ENCODE data around the gene NPAS3.

The NPAS3 gene

DNA sequence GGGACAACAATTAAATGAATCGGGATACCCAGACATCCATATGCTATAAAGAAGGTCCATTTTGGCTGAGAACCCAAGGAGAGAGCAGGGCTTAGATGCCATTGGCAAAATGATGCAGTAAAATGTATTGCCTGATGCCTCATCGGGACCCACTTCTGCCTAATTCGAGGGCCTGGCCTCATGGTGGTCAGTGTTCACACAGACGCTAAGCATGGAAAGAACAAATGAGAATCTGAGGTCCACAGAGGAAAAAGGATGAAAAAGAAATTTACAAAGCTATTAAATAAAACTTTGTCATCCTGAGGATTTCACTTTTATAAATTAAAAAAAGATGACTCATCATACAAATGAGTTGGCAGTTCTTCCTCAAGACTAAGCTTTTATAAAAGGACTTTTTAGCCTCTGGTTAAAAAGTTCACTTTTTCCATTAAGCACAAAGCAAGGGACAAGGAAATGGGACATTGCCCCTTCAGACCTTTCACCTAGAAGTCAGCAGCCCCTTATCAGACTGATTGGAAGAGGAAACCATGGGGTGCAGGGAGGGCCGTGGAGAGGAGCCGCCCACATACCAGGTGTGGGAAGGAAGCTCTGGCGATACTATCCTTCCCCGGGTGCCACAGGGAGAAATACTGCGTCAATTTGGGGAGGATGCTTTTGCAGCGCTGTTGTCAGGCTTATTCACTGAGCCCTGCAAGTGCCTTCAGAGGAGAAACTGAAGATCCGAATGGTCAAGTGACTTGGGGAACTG lies 836.2 kb downstream of the NPAS3 start:
- DNase-seq: no peak

DNA sequence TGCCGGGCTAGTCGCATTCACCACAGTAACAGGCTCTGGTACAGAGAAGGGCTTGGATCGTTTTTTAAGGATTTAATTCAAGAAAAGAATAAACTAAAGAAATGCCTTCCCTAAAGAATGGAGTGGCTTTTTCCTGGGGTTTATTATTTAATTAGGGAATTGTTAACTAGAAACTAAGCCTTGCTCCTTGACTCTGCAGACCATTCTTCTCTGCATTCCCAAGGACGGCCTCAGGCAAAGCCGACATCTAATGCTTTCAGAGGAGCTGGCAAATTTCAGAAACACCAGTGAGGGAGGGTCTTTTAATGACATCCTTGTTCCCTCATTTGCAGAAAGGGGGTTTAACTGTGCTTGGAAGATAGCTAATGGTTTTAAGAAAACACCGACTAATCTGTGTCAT lies 838.2 kb downstream of the NPAS3 start:
- DNase-seq: no peak

DNA sequence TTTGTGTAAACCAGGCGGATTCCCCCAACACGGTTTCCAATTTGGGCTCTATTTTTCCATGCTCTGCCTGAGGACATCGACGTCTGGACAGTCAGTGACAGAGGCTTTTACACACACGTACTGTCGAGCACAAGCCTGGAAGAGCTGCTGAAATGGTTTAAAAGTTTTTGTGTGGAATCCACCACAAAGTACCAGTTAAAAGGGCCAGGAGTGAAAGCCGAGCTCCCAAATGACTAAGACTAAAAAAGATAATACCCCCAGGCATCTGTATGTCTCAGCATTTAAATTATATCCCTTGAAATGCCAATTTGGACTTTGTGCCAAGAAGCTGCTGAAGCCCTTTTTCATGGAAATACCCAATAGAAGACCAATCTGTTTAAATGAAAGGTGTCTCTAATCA lies 839.0 kb downstream of the NPAS3 start:
- DNase-seq: no peak

DNA sequence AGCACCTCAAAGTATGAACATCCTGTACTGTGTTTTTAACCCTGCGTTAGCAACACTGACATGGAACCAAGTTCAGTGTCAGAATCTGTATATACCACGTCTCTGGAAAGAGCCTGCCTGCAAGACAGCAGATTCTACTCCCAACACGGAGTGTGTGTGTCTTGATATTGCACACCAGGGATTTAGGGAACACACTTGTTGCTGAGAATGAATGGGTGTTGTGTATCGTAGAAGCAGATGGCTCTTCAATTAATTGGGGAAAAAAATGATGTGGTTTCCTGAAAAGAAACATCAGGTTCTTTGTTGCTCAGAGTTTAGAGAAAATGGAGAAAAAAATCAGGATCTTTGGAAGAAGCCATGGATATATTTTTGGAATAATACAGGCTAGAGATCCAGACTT lies 841.4 kb downstream of the NPAS3 start:
- no peak for DNase-seq

DNA sequence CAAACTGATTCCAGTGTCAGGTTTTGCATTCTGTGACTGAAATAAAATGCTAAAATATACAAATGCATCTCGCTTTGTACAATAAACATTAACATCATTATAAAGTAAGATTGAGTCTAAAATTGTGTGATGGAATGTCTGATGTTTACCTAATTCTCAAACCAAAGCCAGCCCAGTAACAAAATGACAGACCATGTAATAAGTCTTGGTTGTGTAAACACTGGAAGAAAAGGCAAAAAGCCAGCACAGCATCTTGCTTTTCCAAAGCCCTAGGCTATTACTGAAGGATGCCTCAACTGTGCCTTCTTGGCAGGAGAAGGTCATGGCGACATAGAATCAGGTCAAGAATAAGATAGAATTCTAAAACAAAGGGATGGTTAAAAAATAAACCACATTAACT lies 842.6 kb downstream of the NPAS3 start:
- no peak for DNase-seq

DNA sequence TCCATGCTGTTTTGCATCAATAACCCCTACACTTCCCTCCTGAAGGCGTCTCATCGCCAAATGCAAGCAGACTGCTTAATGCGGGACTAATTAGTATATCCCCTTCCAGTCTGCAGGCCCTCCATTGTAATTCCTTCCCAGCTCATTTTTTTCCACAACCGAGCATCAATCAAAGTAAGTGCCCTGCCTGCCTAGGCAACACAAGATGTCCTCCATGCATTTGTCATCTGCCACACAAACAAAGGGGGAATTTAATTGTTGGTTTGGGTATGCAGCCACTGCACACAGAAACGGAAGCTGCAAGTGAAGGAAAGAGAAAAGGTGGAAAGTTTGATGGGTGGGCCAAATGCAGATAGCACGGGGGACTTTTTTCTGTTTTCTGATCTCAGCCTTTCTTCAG lies 844.2 kb downstream of the NPAS3 start:
- DNase-seq: no peak

DNA sequence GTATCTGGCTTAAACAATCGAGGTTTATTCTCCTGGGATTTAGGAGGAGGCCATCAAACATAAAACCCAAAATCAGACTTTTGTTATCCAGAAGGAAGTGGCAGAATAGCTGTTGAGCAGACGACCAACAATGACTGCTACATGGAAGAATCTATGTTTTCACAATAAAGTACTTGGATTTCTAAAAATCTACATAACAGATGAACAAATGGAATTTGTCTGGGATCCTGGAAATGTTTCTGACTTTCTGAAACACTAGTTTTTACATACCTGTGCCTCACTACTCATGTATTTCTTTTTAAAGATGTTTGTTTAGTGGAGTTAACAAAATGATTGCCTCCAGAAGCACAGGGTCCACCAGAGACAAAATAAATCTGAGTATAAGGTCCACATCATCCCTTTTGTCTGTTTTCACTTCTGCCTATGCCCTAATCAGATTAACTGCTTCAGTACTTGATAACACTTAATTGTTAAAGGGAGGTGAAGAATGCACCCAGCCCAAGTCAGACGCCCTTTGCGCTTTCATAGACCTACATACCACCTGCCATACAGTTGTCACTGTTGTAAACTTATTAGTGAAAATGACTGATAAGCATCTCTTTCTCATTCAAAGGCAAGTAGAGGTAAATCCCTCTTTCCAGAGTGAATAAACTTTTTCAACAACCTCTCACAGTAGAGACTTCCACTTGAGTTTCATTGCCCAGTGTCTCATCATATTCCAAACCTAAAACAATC lies 847.6 kb downstream of the NPAS3 start:
- DNase-seq: no peak

DNA sequence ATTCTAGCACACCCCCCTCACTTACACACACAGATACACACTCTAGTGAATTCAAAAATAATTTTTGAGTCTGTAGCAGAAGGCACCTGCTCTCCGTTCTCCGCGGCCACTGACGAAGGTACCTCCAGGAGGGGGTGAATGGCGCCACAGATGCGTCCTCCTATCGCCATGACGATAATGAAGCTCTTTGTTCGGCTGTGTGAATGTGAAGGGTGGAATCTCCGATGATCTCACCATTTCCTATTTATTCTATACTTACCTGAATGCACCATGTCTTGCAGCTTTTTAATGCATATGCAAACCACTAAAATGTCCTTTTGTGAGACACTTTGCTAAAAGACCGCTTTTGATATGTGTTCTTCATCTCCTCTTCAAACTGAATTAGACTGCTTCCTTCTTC lies 849.5 kb downstream of the NPAS3 start:
- DNase-seq: no peak

DNA sequence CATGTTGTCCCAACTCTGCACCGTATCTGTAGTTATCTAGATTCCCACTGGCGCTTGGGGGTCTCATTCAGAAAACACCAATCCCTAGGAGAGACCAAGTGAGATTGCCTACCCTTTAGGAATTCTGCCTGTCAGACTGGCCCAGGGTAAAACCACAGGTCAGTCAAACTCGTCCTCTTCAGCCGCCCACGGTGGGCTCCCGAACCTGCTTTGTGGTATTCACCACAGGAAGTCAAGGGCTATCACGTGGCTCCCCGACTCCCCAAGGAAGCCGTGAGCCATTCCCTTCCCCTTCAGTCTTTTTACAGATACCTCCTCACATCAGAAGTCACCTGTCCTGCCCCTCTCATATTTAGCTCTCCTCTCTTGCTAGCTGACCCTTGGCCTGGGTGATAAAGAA lies 852.3 kb downstream of the NPAS3 start:
- no peak for DNase-seq

DNA sequence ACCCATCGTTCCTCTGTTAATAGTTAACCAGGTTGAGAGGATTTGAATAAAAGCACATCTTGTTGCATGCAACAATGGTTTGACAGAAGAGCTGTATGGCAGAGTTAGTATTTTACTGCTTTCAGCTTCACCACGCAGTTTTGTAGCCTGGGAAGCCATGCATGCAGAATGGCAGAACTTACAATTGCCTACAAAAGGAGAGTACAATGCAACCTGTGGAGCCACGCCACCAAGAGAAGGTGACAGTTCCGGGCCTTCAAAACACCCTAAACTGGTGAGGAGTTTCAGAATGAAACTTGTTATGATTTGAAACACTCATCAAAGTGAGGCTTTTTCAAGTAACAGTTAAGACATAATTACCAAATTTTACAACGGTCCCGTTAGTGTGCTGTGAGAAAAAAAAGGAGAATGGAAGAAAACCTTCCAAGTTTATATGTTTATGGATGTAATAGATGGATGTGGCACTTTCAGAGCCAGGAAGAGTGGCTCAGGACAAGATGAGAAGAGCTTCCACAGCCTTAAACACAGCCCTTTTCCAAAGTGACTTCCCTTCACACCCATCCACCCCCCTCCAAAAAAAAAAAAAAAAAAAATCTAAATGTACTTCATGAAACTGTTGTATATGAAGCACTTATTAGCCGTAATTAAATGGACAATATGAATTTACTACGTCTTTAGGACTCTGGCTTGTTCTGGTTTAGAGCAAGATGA lies 853.5 kb downstream of the NPAS3 start:
- no peak for DNase-seq

DNA sequence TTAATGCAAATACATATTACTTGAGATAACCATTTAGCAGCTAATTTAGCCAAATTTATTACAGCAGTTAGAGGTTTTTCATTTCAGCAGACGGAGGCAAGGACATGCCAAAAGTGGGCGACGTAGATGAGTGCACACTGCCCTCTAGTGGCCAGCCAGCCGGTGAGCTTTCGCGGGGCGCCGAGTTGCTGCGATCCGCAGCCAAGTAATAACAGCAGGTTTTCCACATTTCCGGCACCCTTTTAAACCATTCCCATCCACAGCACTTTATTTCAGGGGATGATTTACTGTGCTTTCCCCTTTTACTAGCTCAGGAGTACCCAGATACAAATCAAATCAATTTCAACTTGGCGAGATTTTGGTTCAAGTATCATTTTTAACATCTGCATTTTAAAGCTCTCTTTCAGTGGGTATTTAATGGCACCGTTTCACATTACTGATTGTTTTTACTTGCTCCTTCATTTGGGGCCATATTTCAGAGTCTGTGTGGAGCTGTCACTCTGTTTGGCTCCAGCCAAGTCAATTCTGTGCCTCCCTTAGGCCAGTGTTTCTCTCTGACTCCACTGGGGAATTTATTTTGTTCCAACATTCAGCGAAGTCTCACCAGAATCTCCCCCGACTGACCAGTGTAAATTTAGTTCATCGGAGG lies 854.2 kb downstream of the NPAS3 start:
- DNase-seq: peak; percentile 62 to 69

DNA sequence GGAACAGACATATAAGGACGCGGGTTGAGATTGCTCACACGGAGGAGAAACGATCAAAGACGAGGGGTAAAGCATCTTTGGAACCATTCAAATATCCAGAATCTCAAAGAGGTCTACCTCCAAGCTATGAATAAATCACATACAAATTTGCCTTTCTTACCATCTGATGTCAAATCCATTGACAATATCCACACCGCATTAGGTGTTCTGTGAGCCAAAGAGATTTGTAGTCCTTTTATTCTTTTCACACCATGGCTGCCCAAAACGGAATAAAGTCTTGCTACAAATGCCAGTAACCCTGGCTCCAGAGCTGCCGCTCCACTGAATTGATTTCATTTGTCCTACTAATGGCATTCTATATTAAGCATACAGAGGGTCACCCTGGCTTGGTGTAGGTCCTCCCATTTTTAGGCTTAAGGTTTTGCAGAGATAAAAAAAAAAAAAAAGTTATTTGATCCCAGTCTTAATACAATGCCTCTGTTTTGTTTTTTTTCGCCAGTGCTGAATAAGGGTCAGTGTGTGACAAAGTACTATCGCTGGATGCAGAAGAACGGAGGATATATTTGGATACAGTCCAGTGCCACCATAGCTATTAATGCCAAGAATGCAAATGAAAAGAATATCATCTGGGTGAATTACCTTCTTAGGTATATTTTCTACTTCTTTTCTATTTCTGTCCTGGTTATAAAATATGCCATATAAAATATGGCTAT lies 854.9 kb downstream of the NPAS3 start:
- DNase-seq: no peak

DNA sequence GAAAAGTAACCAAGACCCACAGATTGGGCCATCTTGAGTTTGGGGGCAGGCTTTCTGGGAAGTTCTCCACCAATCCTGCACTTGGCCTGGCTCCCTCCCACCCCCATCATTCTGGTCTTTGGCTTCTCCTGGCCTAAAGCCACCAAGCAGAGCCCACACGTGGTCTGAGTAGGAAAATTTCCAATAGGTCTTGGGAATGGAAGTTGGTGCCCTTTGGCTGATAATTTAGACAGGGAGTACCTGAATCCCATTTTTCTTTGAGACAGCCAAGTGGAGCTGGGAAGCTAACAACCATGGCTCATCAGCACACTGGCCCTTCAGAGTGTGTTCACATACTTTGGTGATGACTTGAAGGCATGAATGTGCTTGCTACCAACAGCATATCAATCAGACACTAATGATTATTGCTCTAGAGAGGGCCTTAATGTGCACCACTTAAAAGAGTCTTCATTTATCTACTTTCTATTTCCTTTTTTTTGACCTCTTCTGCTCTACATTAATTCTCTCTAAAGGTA lies 856.2 kb downstream of the NPAS3 start:
- no peak for DNase-seq

DNA sequence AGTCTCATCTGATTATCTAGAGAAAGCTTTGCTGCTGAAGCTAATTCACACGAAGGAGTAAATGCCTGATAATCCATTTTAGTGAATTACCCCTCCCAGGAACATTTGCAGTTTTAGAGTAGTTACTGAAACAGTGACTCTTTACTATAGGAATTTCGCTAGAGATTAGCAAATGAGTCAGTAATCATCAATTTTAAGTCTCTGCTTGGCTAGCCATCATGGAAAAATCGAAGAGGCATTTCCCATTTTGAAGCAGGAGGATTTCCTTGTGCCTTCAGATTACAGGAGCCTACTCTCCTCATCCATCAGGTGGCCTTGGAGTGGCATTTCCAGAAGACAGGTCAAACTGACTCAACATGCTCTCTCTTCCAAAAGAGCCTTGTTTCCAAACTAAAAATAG lies 857.7 kb downstream of the NPAS3 start:
- DNase-seq: no peak

DNA sequence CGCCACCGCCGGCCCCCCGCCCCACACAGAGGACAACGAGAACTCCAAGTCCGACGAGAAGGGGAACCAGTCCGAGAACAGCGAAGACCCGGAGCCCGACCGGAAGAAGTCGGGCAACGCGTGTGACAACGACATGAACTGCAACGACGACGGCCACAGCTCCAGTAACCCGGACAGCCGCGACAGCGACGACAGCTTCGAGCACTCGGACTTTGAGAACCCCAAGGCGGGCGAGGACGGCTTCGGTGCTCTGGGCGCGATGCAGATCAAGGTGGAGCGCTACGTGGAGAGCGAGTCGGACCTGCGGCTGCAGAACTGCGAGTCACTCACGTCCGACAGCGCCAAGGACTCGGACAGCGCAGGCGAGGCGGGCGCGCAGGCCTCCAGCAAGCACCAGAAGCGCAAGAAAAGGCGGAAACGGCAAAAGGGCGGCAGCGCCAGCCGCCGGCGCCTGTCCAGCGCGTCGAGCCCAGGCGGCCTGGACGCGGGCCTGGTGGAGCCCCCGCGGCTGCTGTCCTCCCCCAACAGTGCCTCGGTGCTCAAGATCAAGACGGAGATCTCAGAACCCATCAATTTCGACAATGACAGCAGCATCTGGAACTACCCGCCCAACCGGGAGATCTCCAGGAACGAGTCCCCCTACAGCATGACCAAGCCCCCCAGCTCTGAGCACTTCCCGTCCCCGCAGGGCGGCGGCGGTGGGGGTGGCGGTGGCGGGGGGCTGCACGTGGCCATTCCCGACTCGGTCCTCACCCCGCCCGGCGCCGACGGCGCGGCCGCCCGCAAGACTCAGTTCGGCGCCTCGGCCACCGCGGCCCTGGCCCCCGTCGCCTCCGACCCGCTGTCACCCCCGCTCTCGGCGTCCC lies 861.3 kb downstream of the NPAS3 start:
- DNase-seq: no peak

DNA sequence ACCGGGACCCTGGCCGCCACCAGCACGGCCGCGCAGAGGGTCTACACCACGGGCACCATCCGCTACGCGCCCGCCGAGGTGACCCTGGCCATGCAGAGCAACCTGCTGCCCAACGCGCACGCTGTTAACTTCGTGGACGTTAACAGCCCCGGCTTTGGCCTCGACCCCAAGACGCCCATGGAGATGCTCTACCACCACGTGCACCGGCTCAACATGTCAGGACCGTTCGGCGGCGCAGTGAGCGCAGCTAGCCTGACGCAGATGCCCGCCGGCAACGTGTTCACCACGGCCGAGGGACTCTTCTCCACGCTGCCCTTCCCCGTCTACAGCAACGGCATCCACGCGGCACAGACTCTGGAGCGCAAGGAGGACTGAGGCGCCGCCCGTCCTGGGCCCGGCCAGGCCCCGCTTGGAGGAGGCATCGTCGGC lies 862.1 kb downstream of the NPAS3 start:
- DNase-seq: no peak

DNA sequence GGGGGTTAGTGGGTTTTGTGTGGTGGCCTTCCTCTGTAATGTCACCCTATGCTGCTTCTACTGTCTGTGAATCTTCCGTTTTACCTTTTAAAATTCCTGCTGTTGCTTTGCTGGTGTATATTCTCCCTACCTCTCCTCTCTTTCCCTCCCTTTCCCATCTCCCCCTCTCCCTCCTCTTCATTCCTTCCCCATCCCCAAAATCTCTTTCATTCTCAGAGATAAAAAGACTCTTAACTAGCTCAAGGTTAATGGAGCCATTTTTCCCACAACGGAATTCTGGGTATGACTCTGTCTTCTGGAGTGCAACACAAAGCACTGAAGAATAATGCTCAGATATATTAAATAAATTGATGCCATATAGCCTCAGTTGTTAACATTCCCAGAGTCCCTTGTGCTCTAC lies 864.1 kb downstream of the NPAS3 start:
- DNase-seq: no peak

DNA sequence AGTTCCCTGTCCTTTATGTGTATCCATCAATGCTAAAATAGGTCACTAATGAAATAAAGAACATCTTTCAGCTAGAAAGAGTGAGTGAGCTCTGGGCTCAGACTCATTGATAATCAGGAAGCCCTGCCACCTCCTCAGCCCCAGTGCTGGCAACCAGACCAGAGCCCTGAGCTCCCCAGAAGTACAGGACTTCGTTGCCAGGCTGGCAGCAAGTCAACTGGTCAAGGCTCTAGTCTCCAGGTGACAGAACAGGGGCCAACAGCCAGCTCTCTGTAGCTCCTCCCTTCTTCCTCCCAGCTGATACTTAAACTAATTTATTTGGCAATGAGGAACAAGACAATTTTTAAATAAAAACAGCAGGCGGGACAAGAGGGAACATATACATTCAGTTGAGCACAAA lies 866.9 kb downstream of the NPAS3 start:
- DNase-seq: no peak

DNA sequence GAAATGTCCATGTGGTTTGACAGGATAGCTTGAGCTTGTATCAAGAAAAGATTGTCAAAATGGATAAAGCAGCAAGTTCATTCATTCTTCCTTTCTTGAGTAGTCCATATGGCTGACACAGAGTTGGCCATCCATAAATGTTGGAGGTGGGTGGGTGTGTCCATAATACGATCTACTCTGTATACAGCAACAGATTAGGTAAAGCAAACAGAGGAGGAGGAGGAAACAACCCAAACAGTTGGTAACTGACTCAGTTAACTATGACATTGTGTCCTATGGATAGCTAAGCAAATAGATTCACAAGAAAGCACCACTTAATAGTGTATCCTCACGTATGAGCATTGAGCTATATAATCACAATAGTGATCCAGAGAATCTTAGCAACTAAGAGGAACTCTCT lies 868.2 kb downstream of the NPAS3 start:
- no peak for DNase-seq

DNA sequence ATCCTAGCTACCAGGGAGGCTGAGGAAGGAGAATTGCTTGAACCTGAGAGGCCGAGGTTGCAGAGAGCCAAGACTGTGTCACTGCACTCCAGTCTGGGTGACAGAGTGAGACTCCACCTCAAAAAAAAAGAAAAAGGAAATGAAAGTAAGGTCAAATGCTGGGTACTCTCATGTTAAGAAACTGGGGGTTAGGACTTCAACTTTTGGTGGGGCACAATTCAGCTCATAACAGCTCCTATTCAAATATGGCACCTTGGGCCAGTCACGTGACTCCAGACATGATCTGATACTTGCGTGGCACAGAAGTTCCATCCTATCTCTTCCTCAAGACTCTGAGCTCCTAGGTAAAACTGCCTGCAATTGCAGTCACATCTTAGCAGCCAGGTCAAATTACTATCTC lies 869.5 kb downstream of the NPAS3 start:
- DNase-seq: no peak

DNA sequence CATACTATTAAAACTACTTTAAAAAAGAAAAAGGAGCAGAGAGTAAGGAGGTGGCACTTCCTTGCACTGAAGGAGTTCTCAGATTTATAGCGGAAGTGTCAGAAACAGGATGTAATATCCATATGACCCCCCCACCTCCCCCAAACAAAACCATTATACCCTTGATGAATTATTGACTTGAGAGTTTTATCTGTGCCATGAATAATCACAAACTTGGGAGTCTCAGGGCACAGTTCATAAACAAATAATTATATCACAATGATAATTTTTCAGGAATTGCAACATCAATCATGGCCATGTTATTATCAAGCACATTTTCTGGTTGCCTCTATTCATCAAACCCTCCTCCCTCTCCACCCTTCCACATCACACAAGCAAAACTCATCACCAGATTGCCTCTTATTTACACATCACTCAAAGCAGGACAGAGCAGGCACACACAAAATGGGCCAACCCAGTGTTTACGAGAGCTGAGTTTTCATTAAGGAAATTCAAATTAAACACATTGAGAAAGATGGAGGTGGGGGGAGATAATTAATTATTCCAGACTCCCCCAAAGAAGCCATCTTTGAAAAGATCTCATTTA lies 870.8 kb downstream of the NPAS3 start:
- no peak for DNase-seq
